GM21717 (cell line): Measurements from ENCODE around the gene IL4.
"Not testable (repeated sequence)": the region's sequence is repeated elsewhere in the genome, so short reads cannot be mapped to it uniquely, and the experiment has no call there.

Experiments
- ATAC-seq: cut with Tn5 transposase; IDR thresholded peaks from one replicate; pipeline ENCODE4 v1.9.1; 2021; ENCODE audit warnings: mild to moderate bottlenecking, moderate library complexity; ENCODE audit not compliant: unreplicated experiment

The IL4 gene

GRCh38 chr5:132673939-132674630 lies at the start of gene IL4:
TSS of gene IL4 (plus strand) at chr5:132673989. CDS start at chr5:132674051, 62 bp downstream.
- no peak for ATAC-seq

- no peak for ATAC-seq
These were observed 46.3 kb upstream of the IL4 start for GRCh38 chr5:132627470-132627869.

GRCh38 chr5:132628814-132629213 lies 45.0 kb upstream of the IL4 start:
- no peak for ATAC-seq

- ATAC-seq, result peak; percentile 67
These were observed 44.4 kb upstream of the IL4 start for GRCh38 chr5:132629230-132629944.

- not testable (repeated sequence) for ATAC-seq
These were observed 40.2 kb upstream of the IL4 start for GRCh38 chr5:132633587-132633986.

- peak; percentile 40 for ATAC-seq
These were observed 37.9 kb upstream of the IL4 start for GRCh38 chr5:132635873-132636272.

- ATAC-seq, result no peak
These were observed 36.5 kb upstream of the IL4 start for GRCh38 chr5:132637241-132637640.

- ATAC-seq, result peak; percentile 71
These were observed 34.1 kb upstream of the IL4 start for GRCh38 chr5:132639706-132640130.

- ATAC-seq, result no peak
These were observed 33.2 kb upstream of the IL4 start for GRCh38 chr5:132640613-132641012.

GRCh38 chr5:132641241-132641723 lies 32.5 kb upstream of the IL4 start:
- peak; percentile 39 for ATAC-seq

- no peak for ATAC-seq
These were observed 31.9 kb upstream of the IL4 start for GRCh38 chr5:132641841-132642240.

GRCh38 chr5:132644177-132644576 lies 29.6 kb upstream of the IL4 start:
- no peak for ATAC-seq

- ATAC-seq, result no peak
These were observed 27.1 kb upstream of the IL4 start for GRCh38 chr5:132646583-132647266.

GRCh38 chr5:132647473-132647872 lies 26.3 kb upstream of the IL4 start:
- ATAC-seq, result no peak

- no peak for ATAC-seq
These were observed 25.4 kb upstream of the IL4 start for GRCh38 chr5:132648355-132648754.

- no peak for ATAC-seq
These were observed 21.8 kb upstream of the IL4 start for GRCh38 chr5:132651838-132652469.

GRCh38 chr5:132653716-132654115 lies 20.1 kb upstream of the IL4 start:
- ATAC-seq, result no peak

GRCh38 chr5:132655821-132656773 lies 17.7 kb upstream of the IL4 start:
- ATAC-seq, result no peak

GRCh38 chr5:132656774-132657355 lies 16.9 kb upstream of the IL4 start:
- ATAC-seq, result no peak
